ENCODE data around the gene RC3H2.
"Not testable (repeated sequence)": the region's sequence is repeated elsewhere in the genome, so short reads cannot be mapped to it uniquely, and the experiment has no call there.

RC3H2 gene

GRCh38 chr9:122835313-122835731 lies 69.8 kb downstream of the RC3H2 start:
- Mint-ChIP-seq H3K4me3 (no peak overlapping the region), H3K27ac (no peak overlapping the region), H3K4me1 (no peaks in the 10 kb centered on the region), H3K27me3 (ENCODE audit: low read depth) (no peaks in the 10 kb centered on the region), H3K9me3 (peaks cover 6% of the 10 kb centered on the region), H3K36me3 (ENCODE audit: low read depth) (no peaks in the 10 kb centered on the region)
- TF ChIP-seq CTCF (IDR thresholded peaks at IDR 0.05; ENCODE audit: unreplicated experiment in 3 of 3) = no peak

- TF ChIP-seq CTCF (IDR thresholded peaks at IDR 0.05; ENCODE audit: unreplicated experiment in 3 of 3) = no peak
- H3K27me3 Mint-ChIP-seq (ENCODE audit: low read depth) = no peaks in the 10 kb centered on the region
- no peaks in the 10 kb centered on the region for H3K36me3 Mint-ChIP-seq (ENCODE audit: low read depth)
- H3K4me3 Mint-ChIP-seq = peak overlapping the region in 1 of 3 experiments; percentile 17
- no peaks in the 10 kb centered on the region for H3K9me3 Mint-ChIP-seq
- peaks cover under 1% of the 10 kb centered on the region for H3K4me1 Mint-ChIP-seq
- H3K27ac Mint-ChIP-seq = peak overlapping the region in 1 of 3 experiments; percentile 58
Observed at GRCh38 chr9:122832194-122832593, 73.0 kb downstream of the RC3H2 start.

- Mint-ChIP-seq H3K36me3 (ENCODE audit: low read depth) (peaks cover 13% of the 10 kb centered on the region), H3K4me3 (peak overlapping the region; percentile 98 to 100 (median 99)), H3K27ac (peak overlapping the region; percentile 93 to 97 (median 95)), H3K4me1 (peaks cover 20% of the 10 kb centered on the region)
- H3K9me3 Mint-ChIP-seq; H3K27me3 Mint-ChIP-seq (ENCODE audit: low read depth): not testable (repeated sequence)
Observed at GRCh38 chr9:122828965-122829284, 76.2 kb downstream of the RC3H2 start.

GRCh38 chr9:122827761-122828093 lies 77.4 kb downstream of the RC3H2 start:
- Mint-ChIP-seq H3K9me3 (no peaks in the 10 kb centered on the region), H3K4me3 (peak overlapping the region; percentile 98 to 100 (median 99)), H3K4me1 (peaks cover 20% of the 10 kb centered on the region), H3K27ac (peak overlapping the region; percentile 93 to 97 (median 95)), H3K36me3 (ENCODE audit: low read depth) (peaks cover 17% of the 10 kb centered on the region), H3K27me3 (ENCODE audit: low read depth) (no peaks in the 10 kb centered on the region)
- TF ChIP-seq CTCF (IDR thresholded peaks at IDR 0.05; ENCODE audit: unreplicated experiment in 3 of 3) = no peak

GRCh38 chr9:122822938-122823337 lies 82.2 kb downstream of the RC3H2 start:
- Mint-ChIP-seq H3K27me3 (ENCODE audit: low read depth) (no peaks in the 10 kb centered on the region), H3K9me3 (no peaks in the 10 kb centered on the region), H3K36me3 (ENCODE audit: low read depth) (peaks cover 35% of the 10 kb centered on the region), H3K27ac (no peak overlapping the region), H3K4me3 (no peak overlapping the region), H3K4me1 (peaks cover 20% of the 10 kb centered on the region)
- TF ChIP-seq CTCF (IDR thresholded peaks at IDR 0.05; ENCODE audit: unreplicated experiment in 3 of 3) = no peak

GRCh38 chr9:122822056-122822455 lies 83.1 kb downstream of the RC3H2 start:
- Mint-ChIP-seq H3K36me3 (ENCODE audit: low read depth) (peaks cover 35% of the 10 kb centered on the region), H3K9me3 (no peaks in the 10 kb centered on the region), H3K4me1 (peaks cover 18% of the 10 kb centered on the region), H3K4me3 (no peak overlapping the region), H3K27me3 (ENCODE audit: low read depth) (no peaks in the 10 kb centered on the region), H3K27ac (no peak overlapping the region)
- no peak for TF ChIP-seq CTCF (IDR thresholded peaks at IDR 0.05; ENCODE audit: unreplicated experiment in 3 of 3)

Data from nephron (organoid).